ENCODE data around the gene IKBKE. TPM values are rescaled to one million over a fixed set of nuclear protein-coding genes. Genes with fewer than 3 reads are reported as not detected.
A peak's percentile ranks its signal among the peaks of the same experiment; 100 is the strongest.

Gene IKBKE
- total RNA-seq, 1 experiment from 2014 or later, result 6.6 TPM

DNA sequence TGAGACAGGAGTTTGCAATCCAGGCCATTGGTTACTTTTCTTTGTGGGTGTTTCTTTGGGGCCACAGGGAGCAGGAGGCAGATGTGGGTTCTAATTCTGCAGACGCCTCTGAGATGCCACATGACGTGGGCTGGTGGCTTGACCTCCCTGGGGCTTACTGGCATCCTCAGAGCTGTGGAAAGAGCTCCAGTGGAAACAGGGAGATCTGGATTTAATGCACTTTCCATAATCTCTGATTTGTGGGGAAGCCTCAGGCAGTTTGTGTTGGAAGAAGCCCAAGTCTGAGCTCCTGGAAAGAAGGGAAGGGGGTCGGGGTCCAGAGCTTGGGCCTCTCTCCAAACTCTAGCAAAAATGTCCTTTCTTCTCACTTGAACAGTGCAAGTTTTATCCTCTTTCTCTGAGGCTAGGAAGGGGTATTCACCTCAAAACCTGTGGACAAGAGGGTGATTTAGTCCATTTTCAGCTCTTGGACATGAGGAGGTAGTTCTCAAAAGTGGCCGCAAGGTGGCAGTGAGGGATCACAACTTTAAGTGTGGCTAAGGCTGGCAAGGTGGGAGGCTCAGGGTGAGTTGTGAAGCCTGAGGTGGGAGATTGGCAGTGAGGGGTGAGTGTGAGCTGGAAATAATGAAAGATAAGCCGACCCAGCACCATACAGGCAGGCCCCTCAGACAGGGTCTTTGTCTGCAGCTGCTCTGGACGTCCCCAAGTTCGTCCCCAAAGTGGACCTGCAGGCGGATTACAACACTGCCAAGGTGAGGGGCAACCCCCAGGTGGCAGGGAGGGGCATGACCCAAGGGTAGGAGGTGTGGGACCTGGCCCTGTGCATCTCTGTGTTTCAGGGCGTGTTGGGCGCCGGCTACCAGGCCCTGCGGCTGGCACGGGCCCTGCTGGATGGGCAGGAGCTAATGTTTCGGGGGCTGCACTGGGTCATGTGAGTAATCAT lies 9.2 kb downstream of the IKBKE start:
- no peak overlapping the region for H3K9ac ChIP-seq (ENCODE audit: extremely low read depth, insufficient read length, low read length)
- H4K8ac ChIP-seq (replicated peaks; ENCODE audit: insufficient read length, low read depth, low read length), result no peak overlapping the region
- H3K27me3 ChIP-seq (ENCODE audit: insufficient read depth, low read length), result no peaks in the 10 kb centered on the region
- H3K27ac Mint-ChIP-seq, result peak overlapping the region in 1 of 3 experiments; percentile 76; a peak in 1 of 7 replicates
- H3K9me3 Mint-ChIP-seq, result no peaks in the 10 kb centered on the region
- no peak overlapping the region for H3K4me3 Mint-ChIP-seq
- H4K5ac ChIP-seq (ENCODE audit: insufficient read length, low read depth, low read length), result no peak overlapping the region
- DNase-seq, result peak; percentile 78
- H4K20me1 ChIP-seq (ENCODE audit: control insufficient read depth, insufficient read depth, insufficient read length), result no peaks in the 10 kb centered on the region
- no peak overlapping the region for H3K27ac ChIP-seq (ENCODE audit: insufficient read length, low read depth, low read length)
- H3K23ac ChIP-seq (ENCODE audit: insufficient read length, low read depth, low read length), result no peak overlapping the region
- H3K4me2 ChIP-seq (ENCODE audit: insufficient read depth, insufficient read length, low read length), result no peak overlapping the region
- H3K56ac ChIP-seq (ENCODE audit: insufficient read length, low read depth, low read length), result no peak overlapping the region
- no peak overlapping the region for H3K14ac ChIP-seq (ENCODE audit: insufficient read depth, low read length)
- H3K9me3 ChIP-seq (ENCODE audit: control insufficient read depth, low read depth, low read length), result no peaks in the 10 kb centered on the region
- no peak overlapping the region for H2BK12ac ChIP-seq (ENCODE audit: insufficient read length, low read depth, low read length)
- H2BK15ac ChIP-seq (ENCODE audit: low read depth, low read length), result no peak overlapping the region
- H3K4me1 ChIP-seq (ENCODE audit: insufficient read depth, low read length), result no peaks in the 10 kb centered on the region
- no peaks in the 10 kb centered on the region; the same call in 1 of the 2 replicates for H3K27me3 Mint-ChIP-seq (ENCODE audit: low read depth)
- H3K4ac ChIP-seq (ENCODE audit: low read depth, low read length), result no peak overlapping the region
- H3K18ac ChIP-seq (ENCODE audit: insufficient read length, low read depth, low read length), result no peak overlapping the region
- no peaks in the 10 kb centered on the region for H3K79me2 ChIP-seq (ENCODE audit: insufficient read depth, low read length)
- H2AK5ac ChIP-seq (ENCODE audit: insufficient read length, low read length), result no peak overlapping the region
- peaks cover 0 to 4% of the 10 kb centered on the region in 2 experiments; a peak in 2 of 4 replicates for H3K4me1 Mint-ChIP-seq
- no peak overlapping the region for H2AFZ ChIP-seq (ENCODE audit: low read length)
- no peak overlapping the region for H2BK20ac ChIP-seq (ENCODE audit: low read depth, low read length, poor library complexity, severe bottlenecking)
- no peak overlapping the region for H2BK5ac ChIP-seq (ENCODE audit: insufficient read length, low read length)
- no peak overlapping the region for H2BK120ac ChIP-seq (ENCODE audit: low read depth, low read length, poor library complexity, severe bottlenecking)
- no peaks in the 10 kb centered on the region for H3K23me2 ChIP-seq (ENCODE audit: insufficient read length, low read depth, low read length, poor library complexity, severe bottlenecking)
- peaks cover 12 to 17% (median 12%) of the 10 kb centered on the region in 3 experiments; a peak in 5 of 7 replicates for H3K36me3 Mint-ChIP-seq (ENCODE audit: insufficient read depth in 1 of 3, low read depth in 3 of 3)
- TF ChIP-seq, protein P1, sequence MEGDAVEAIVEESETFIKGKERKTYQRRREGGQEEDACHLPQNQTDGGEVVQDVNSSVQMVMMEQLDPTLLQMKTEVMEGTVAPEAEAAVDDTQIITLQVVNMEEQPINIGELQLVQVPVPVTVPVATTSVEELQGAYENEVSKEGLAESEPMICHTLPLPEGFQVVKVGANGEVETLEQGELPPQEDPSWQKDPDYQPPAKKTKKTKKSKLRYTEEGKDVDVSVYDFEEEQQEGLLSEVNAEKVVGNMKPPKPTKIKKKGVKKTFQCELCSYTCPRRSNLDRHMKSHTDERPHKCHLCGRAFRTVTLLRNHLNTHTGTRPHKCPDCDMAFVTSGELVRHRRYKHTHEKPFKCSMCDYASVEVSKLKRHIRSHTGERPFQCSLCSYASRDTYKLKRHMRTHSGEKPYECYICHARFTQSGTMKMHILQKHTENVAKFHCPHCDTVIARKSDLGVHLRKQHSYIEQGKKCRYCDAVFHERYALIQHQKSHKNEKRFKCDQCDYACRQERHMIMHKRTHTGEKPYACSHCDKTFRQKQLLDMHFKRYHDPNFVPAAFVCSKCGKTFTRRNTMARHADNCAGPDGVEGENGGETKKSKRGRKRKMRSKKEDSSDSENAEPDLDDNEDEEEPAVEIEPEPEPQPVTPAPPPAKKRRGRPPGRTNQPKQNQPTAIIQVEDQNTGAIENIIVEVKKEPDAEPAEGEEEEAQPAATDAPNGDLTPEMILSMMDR (conservative IDR thresholded peaks at IDR 0.05), result peak; percentile 81
- H3K79me1 ChIP-seq (ENCODE audit: insufficient read depth, low read depth, low read length, poor library complexity, severe bottlenecking), result no peaks in the 10 kb centered on the region
- H3T11ph ChIP-seq (ENCODE audit: low read length), result no peak overlapping the region
- WGBS (ENCODE audit: extremely low coverage, insufficient read length, low lambda C conversion rate), result no CpG with 5 or more reads among the region's 14 CpGs
- no peak overlapping the region for H4K91ac ChIP-seq (ENCODE audit: insufficient read length, low read depth, low read length)

All from H9 (cell line).